Activated gamma-delta T cell treated with Interleukin-2 at 50 U/mL for 16 hours (primary cell): Measurements from ENCODE around the gene KCNK13.

ENCODE experiments used
- DNase-seq: peaks from one replicate; pipeline ENCODE4 v3.0.0-alpha.2; 2020

KCNK13 gene

GRCh38 chr14:90137807-90138206 lies 76.0 kb downstream of the KCNK13 start:
- no peak for DNase-seq

GRCh38 chr14:90139199-90139598 lies 77.4 kb downstream of the KCNK13 start:
- no peak for DNase-seq

- no peak for DNase-seq
Observed at GRCh38 chr14:90140298-90140955, 78.6 kb downstream of the KCNK13 start.

- no peak for DNase-seq
Observed at GRCh38 chr14:90140956-90141316, 79.1 kb downstream of the KCNK13 start.

- no peak for DNase-seq
Observed at GRCh38 chr14:90153429-90153828, 91.6 kb downstream of the KCNK13 start.

- DNase-seq: no peak
Observed at GRCh38 chr14:90154110-90154509, 92.3 kb downstream of the KCNK13 start.

GRCh38 chr14:90159146-90159545 lies 97.4 kb downstream of the KCNK13 start:
- no peak for DNase-seq

GRCh38 chr14:90159688-90160087 lies 97.9 kb downstream of the KCNK13 start:
- DNase-seq: no peak

GRCh38 chr14:90161129-90161528 lies 99.3 kb downstream of the KCNK13 start:
- no peak for DNase-seq

- DNase-seq: no peak
Observed at GRCh38 chr14:90168425-90169105, 106.8 kb downstream of the KCNK13 start.

- DNase-seq: no peak
Observed at GRCh38 chr14:90175631-90176030, 113.8 kb downstream of the KCNK13 start.

GRCh38 chr14:90177539-90178189 lies 115.9 kb downstream of the KCNK13 start:
- no peak for DNase-seq

GRCh38 chr14:90179357-90179756 lies 117.6 kb downstream of the KCNK13 start:
- no peak for DNase-seq

- DNase-seq: no peak
Observed at GRCh38 chr14:90179809-90180779, 118.3 kb downstream of the KCNK13 start.

- no peak for DNase-seq
Observed at GRCh38 chr14:90184094-90184493, 122.3 kb downstream of the KCNK13 start.

GRCh38 chr14:90184571-90185266 lies 122.9 kb downstream of the KCNK13 start:
- no peak for DNase-seq

- DNase-seq: no peak
Observed at GRCh38 chr14:90188588-90188987, 126.8 kb downstream of the KCNK13 start.

GRCh38 chr14:90191154-90191553 lies 129.4 kb downstream of the KCNK13 start:
- no peak for DNase-seq

- no peak for DNase-seq
Observed at GRCh38 chr14:90191585-90191984, 129.8 kb downstream of the KCNK13 start.

GRCh38 chr14:90193925-90194324 lies 132.1 kb downstream of the KCNK13 start:
- no peak for DNase-seq

- DNase-seq: no peak
Observed at GRCh38 chr14:90194706-90195105, 132.9 kb downstream of the KCNK13 start.

GRCh38 chr14:90198541-90199060 lies 136.8 kb downstream of the KCNK13 start:
- DNase-seq: no peak
